GM18520 (cell line): ENCODE data around the gene CHRM2.

ENCODE experiments used
- ATAC-seq: cut with Tn5 transposase; IDR thresholded peaks from one replicate; pipeline ENCODE4 v1.9.1; 2021; ENCODE audit not compliant: unreplicated experiment

CHRM2 gene

GRCh38 chr7:137018468-137018867 is 150.0 kb downstream of the CHRM2 start:
- ATAC-seq = no peak

GRCh38 chr7:137020351-137020750 is 151.9 kb downstream of the CHRM2 start:
- ATAC-seq = no peak

GRCh38 chr7:137025469-137026175 is 157.2 kb downstream of the CHRM2 start:
- no peak for ATAC-seq

GRCh38 chr7:137026176-137026500 is 157.7 kb downstream of the CHRM2 start:
- ATAC-seq = no peak

GRCh38 chr7:137032436-137032835 is 164.0 kb downstream of the CHRM2 start:
- ATAC-seq = no peak

- no peak for ATAC-seq
Observed at GRCh38 chr7:137036768-137037167, 168.3 kb downstream of the CHRM2 start.

GRCh38 chr7:137038706-137039105 is 170.3 kb downstream of the CHRM2 start:
- no peak for ATAC-seq

GRCh38 chr7:137040745-137041144 is 172.3 kb downstream of the CHRM2 start:
- ATAC-seq = no peak

- ATAC-seq = no peak
Observed at GRCh38 chr7:137045573-137045972, 177.1 kb downstream of the CHRM2 start.

- no peak for ATAC-seq
Observed at GRCh38 chr7:137069249-137069963, 201.0 kb downstream of the CHRM2 start.
